Neuronal stem cell (in vitro differentiated cells): ENCODE measurements around the gene NECAP2.
A peak's percentile ranks its signal among the peaks of the same experiment; 100 is the strongest.
"Not testable (repeated sequence)": the region's sequence is repeated elsewhere in the genome, so short reads cannot be mapped to it uniquely, and the experiment has no call there.

Experiments used
- DNase-seq: peaks from one replicate; pipeline ENCODE4 v3.0.0-alpha.2; 2013; ENCODE audit warnings: low spot score
- H2AFZ ChIP-seq: one replicate; pipeline ENCODE4 v1.6.1; 2013; ENCODE audit warnings: mild to moderate bottlenecking, low read length, inconsistent platforms
- H2AK5ac ChIP-seq: 2 replicates; pipeline ENCODE4 v1.6.1; 2013; ENCODE audit warnings: low read depth, mild to moderate bottlenecking, inconsistent platforms, low read length, moderate library complexity, mixed read lengths
- H2BK120ac ChIP-seq: 2 replicates; pipeline ENCODE4 v1.6.1; 2013; ENCODE audit warnings: low read depth, mild to moderate bottlenecking, inconsistent platforms, low read length, moderate library complexity, mixed read lengths
- H2BK12ac ChIP-seq: one replicate; pipeline ENCODE4 v1.6.1; 2013; ENCODE audit warnings: low read length, inconsistent platforms
- H2BK15ac ChIP-seq: 2 replicates; pipeline ENCODE4 v1.6.1; 2013; ENCODE audit warnings: mild to moderate bottlenecking, low read length, inconsistent platforms, mixed read lengths
- H2BK5ac ChIP-seq: one replicate; pipeline ENCODE4 v1.6.1; 2013; ENCODE audit warnings: inconsistent platforms, mild to moderate bottlenecking, low read length, moderate library complexity
- H3K14ac ChIP-seq: one replicate; pipeline ENCODE4 v1.6.1; 2013; ENCODE audit warnings: low read length, inconsistent platforms
- H3K18ac ChIP-seq: 2 replicates; pipeline ENCODE4 v1.6.1; 2013; ENCODE audit warnings: low read length, inconsistent platforms
- H3K23ac ChIP-seq: 2 replicates; pipeline ENCODE4 v1.6.1; 2013; ENCODE audit warnings: low read depth, mild to moderate bottlenecking, mixed read lengths, low read length, inconsistent platforms; ENCODE audit not compliant: poor library complexity
- H3K27ac ChIP-seq: replicated peaks from 3 replicates; pipeline ENCODE4 v1.5.1; 2013; ENCODE audit warnings: low read length, inconsistent platforms
- H3K27me3 ChIP-seq, 3 experiments: 2 replicates each; pipeline ENCODE4 v1.6.1; 2013; ENCODE audit warnings: low read length in 3 of 3, mild to moderate bottlenecking in 2 of 3, inconsistent platforms in 1 of 3, low read depth in 1 of 3, mixed read lengths in 1 of 3, moderate library complexity in 1 of 3; ENCODE audit not compliant: control insufficient read depth in 3 of 3, insufficient read depth in 3 of 3
- H3K36me3 ChIP-seq, 2 donors: replicated peaks in 1 of 2; 2 replicates each; pipeline ENCODE4 v1.6.1; 2013; ENCODE audit warnings: low read length in 2 of 2; ENCODE audit not compliant: control insufficient read depth in 2 of 2, insufficient read depth in 2 of 2
- H3K4ac ChIP-seq: 2 replicates; pipeline ENCODE4 v1.6.1; 2013; ENCODE audit warnings: inconsistent platforms, mild to moderate bottlenecking, low read length, moderate library complexity
- H3K4me1 ChIP-seq, 2 donors: 1 replicate in 1 of 2; 2 replicates in 1 of 2; pipeline ENCODE4 v1.6.1; 2013; ENCODE audit warnings: low read length in 2 of 2, low read depth in 1 of 2; ENCODE audit not compliant: control insufficient read depth in 2 of 2, insufficient read depth in 1 of 2
- H3K4me2 ChIP-seq: one replicate; pipeline ENCODE4 v1.6.1; 2013; ENCODE audit warnings: mild to moderate bottlenecking, low read length, inconsistent platforms; ENCODE audit not compliant: insufficient read depth, poor library complexity, severe bottlenecking
- H3K4me3 ChIP-seq, 2 donors: 2 replicates each; pipeline ENCODE4 v1.5.1; 2013; ENCODE audit warnings: low read length in 2 of 2, mild to moderate bottlenecking in 2 of 2, inconsistent platforms in 1 of 2, moderate library complexity in 1 of 2
- H3K79me1 ChIP-seq: one replicate; pipeline ENCODE4 v1.6.1; 2013; ENCODE audit warnings: low read depth, mild to moderate bottlenecking, inconsistent platforms, low read length, moderate library complexity
- H3K9ac ChIP-seq: one replicate; pipeline ENCODE4 v1.6.1; 2013; ENCODE audit warnings: mild to moderate bottlenecking, low read depth, low read length, inconsistent platforms; ENCODE audit not compliant: poor library complexity
- H3K9me3 ChIP-seq, 2 donors: replicated peaks in 1 of 2; 2 replicates each; pipeline versions ENCODE3 to v1.6.1; 2013; ENCODE audit warnings: low read length in 2 of 2, mild to moderate bottlenecking in 2 of 2, inconsistent platforms in 1 of 2, low read depth in 1 of 2, mixed read lengths in 1 of 2, moderate library complexity in 1 of 2; ENCODE audit not compliant: control insufficient read depth in 2 of 2, insufficient read depth in 1 of 2
- H4K8ac ChIP-seq: one replicate; pipeline ENCODE4 v1.6.1; 2013; ENCODE audit warnings: low read depth, mild to moderate bottlenecking, inconsistent platforms, low read length, moderate library complexity
- H4K91ac ChIP-seq: one replicate; pipeline ENCODE4 v1.6.1; 2013; ENCODE audit warnings: low read length, low read depth, mild to moderate bottlenecking, inconsistent platforms; ENCODE audit not compliant: poor library complexity
- WGBS, 2 donors: extraction: QIAGEN DNeasy Blood & Tissue Kit; methylation state at CpG; one replicate each; pipeline ENCODE4 v1.1.7; 2013; ENCODE audit warnings: missing lambda C conversion rate in 2 of 2, mixed read lengths in 1 of 2; ENCODE audit not compliant: insufficient read length in 2 of 2, insufficient replicate concordance in 1 of 2; ENCODE audit errors: extremely low coverage in 2 of 2; 5-methylcytosine and 5-hydroxymethylcytosine counted together

NECAP2 gene

DNA sequence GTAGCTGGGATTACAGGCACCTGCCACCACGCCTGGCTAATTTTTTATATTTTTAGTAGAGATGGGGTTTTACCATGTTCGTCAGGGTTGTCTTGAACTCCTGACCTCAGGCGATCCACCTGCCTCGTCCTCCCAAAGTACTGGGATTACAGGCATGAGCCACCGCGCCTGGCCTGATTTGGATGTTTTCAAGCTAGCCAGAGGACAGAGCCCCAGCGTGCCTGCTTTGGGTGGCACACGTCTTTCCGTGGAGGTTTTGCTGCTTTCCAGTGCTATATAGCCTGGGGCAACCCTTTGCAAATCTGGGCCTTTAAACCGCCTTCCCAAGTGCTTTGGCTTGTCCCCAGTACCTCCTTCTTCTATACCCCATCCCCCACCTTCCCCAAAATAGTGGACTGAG lies 15.6 kb downstream of the NECAP2 start:
- H3K27ac ChIP-seq, H3K14ac ChIP-seq, H3K4ac ChIP-seq, H2BK5ac ChIP-seq, H2BK12ac ChIP-seq, H3K27me3 ChIP-seq, H4K91ac ChIP-seq, H3K18ac ChIP-seq, H3K4me2 ChIP-seq, H2AFZ ChIP-seq, H2BK120ac ChIP-seq, H3K9me3 ChIP-seq, H3K79me1 ChIP-seq, DNase-seq, H3K4me1 ChIP-seq, H3K4me3 ChIP-seq, H2AK5ac ChIP-seq, H4K8ac ChIP-seq, H3K23ac ChIP-seq, H2BK15ac ChIP-seq, H3K9ac ChIP-seq: not testable (repeated sequence)
- H3K36me3 ChIP-seq: peaks cover 45 to 97% of the 10 kb centered on the region in 2 donors
- WGBS, 2 donors: no CpG with 5 or more reads among the region's 10 CpGs

DNA sequence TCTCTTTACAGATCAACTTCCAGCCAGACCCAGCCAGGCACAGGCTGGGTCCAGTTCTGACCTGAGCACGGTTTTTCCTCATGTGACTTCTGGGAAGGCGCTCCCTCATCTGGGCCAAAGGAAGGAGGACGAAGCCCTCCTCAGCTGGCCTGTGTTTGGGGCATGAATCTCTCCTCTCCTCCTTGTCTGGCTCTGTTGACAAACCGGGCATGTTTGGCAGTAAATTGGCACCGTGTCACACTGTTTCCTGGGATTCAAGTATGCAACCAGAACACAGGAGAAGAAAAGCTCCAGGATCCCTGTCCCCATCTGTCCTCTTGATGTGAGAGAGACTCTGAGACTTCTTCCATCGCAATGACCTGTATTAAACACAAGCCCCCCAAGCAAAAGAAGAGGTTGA lies 18.3 kb downstream of the NECAP2 start:
- no peak overlapping the region for H4K91ac ChIP-seq
- H3K18ac ChIP-seq: no peak overlapping the region
- no peak overlapping the region for H2AK5ac ChIP-seq
- H3K4me1 ChIP-seq: peaks cover 0 to 3% of the 10 kb centered on the region in 2 donors
- no peaks in the 10 kb centered on the region for H3K79me1 ChIP-seq
- H3K4ac ChIP-seq: no peak overlapping the region
- H3K4me2 ChIP-seq: no peak overlapping the region
- H3K9me3 ChIP-seq: peaks cover 0 to 1% of the 10 kb centered on the region in 2 donors
- H3K27me3 ChIP-seq: no peaks in the 10 kb centered on the region
- no peak overlapping the region for H3K14ac ChIP-seq
- WGBS, 2 donors: no CpG with 5 or more reads among the region's 6 CpGs
- H2BK15ac ChIP-seq: no peak overlapping the region
- H3K23ac ChIP-seq: no peak overlapping the region
- no peak overlapping the region for H2AFZ ChIP-seq
- H2BK5ac ChIP-seq: no peak overlapping the region
- no peak for DNase-seq
- H2BK120ac ChIP-seq: no peak overlapping the region
- H4K8ac ChIP-seq: peak overlapping the region; percentile 19
- no peak overlapping the region for H3K9ac ChIP-seq
- no peak overlapping the region for H3K27ac ChIP-seq
- no peak overlapping the region for H3K4me3 ChIP-seq
- H3K36me3 ChIP-seq: peaks cover 36 to 93% of the 10 kb centered on the region in 2 donors
- H2BK12ac ChIP-seq: no peak overlapping the region

DNA sequence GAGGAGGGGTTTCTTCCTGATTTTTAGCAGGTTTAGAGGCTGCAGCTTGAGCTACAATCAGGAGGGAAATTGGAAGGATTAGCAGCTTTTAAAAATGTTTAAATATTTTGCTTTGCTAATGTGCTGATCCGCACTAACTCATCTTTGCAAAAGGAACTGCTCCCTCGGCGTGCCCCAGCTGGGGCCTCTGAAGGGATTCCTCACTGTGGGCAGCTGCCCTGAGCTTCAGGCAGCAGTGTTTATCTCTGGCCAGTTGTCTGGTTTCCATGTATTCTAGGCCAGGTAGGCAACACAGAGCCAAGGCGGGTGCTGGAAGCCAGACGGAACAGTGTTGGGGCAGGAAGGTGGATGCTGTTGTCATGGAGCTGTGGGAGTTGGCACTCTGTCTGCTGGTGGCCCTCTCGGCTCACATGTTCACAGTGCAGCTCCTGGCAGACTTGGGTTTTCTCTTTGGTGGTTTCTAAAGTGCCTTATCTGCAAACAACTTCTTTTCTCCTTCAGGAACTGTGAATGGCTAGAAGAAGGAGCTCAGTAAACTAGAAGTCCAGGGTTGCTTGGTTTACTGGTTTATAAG lies 18.9 kb downstream of the NECAP2 start:
- Histone ChIP-seq H3K9me3 (peaks cover 0 to 1% of the 10 kb centered on the region in 2 donors), H3K4ac (no peak overlapping the region), H3K27ac (no peak overlapping the region), H2BK15ac (no peak overlapping the region), H3K23ac (no peak overlapping the region), H3K9ac (no peak overlapping the region), H2BK12ac (no peak overlapping the region), H3K36me3 (peaks cover 38 to 92% of the 10 kb centered on the region in 2 donors), H2BK5ac (no peak overlapping the region), H4K91ac (no peak overlapping the region), H3K79me1 (no peaks in the 10 kb centered on the region), H3K18ac (no peak overlapping the region), H2AFZ (no peak overlapping the region), H3K4me3 (no peak overlapping the region), H3K27me3 (no peaks in the 10 kb centered on the region), H2AK5ac (no peak overlapping the region), H3K4me2 (no peak overlapping the region), H4K8ac (no peak overlapping the region), H3K14ac (no peak overlapping the region), H3K4me1 (peaks cover 0 to 3% of the 10 kb centered on the region in 2 donors), H2BK120ac (no peak overlapping the region)
- DNase-seq: no peak
- WGBS, 2 donors: no CpG with 5 or more reads among the region's 6 CpGs

DNA sequence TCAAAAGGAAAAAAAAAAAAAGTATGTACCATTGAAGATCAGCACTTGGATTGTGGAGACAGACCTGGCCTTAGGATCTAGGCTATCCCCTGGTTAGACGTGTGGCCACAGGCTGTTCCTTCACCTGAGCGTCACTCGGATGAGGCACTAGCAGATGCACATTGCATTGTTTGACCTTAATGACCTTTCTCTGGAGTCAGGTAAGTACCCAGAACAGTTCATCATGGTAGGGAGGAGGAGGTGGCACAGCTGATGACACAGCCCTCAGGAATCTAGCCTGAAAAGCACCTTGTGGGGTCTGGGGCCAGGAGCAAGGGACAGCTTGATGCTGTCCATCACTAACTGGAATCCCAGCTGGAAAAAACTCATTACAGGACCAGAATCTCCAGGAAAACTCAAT lies 21.2 kb downstream of the NECAP2 start:
- H2BK15ac ChIP-seq: no peak overlapping the region
- no peak overlapping the region for H3K18ac ChIP-seq
- H2AK5ac ChIP-seq: no peak overlapping the region
- H3K9ac ChIP-seq: no peak overlapping the region
- H3K4me1 ChIP-seq: peaks cover 0 to 3% of the 10 kb centered on the region in 2 donors
- no peak overlapping the region for H3K14ac ChIP-seq
- no peak overlapping the region for H3K23ac ChIP-seq
- H2AFZ ChIP-seq: no peak overlapping the region
- DNase-seq: no peak
- no peak overlapping the region for H4K91ac ChIP-seq
- no peak overlapping the region for H2BK12ac ChIP-seq
- no CpG with 5 or more reads among the region's 3 CpGs for WGBS, 2 donors
- H3K4me3 ChIP-seq: no peak overlapping the region
- H3K4ac ChIP-seq: no peak overlapping the region
- peaks cover 0 to 1% of the 10 kb centered on the region in 2 donors for H3K9me3 ChIP-seq
- no peak overlapping the region for H3K27ac ChIP-seq
- peaks cover 30 to 86% of the 10 kb centered on the region in 2 donors for H3K36me3 ChIP-seq
- H3K27me3 ChIP-seq: no peaks in the 10 kb centered on the region
- no peaks in the 10 kb centered on the region for H3K79me1 ChIP-seq
- H2BK5ac ChIP-seq: no peak overlapping the region
- H3K4me2 ChIP-seq: no peak overlapping the region
- H4K8ac ChIP-seq: no peak overlapping the region
- H2BK120ac ChIP-seq: no peak overlapping the region
